ENCODE results near the gene MORC1. TPM values are rescaled to one million over a fixed set of nuclear protein-coding genes. Genes with fewer than 3 reads are reported as not detected.

The MORC1 gene
- total RNA-seq, 1 donor from 2014 or later, result not detected

DNA sequence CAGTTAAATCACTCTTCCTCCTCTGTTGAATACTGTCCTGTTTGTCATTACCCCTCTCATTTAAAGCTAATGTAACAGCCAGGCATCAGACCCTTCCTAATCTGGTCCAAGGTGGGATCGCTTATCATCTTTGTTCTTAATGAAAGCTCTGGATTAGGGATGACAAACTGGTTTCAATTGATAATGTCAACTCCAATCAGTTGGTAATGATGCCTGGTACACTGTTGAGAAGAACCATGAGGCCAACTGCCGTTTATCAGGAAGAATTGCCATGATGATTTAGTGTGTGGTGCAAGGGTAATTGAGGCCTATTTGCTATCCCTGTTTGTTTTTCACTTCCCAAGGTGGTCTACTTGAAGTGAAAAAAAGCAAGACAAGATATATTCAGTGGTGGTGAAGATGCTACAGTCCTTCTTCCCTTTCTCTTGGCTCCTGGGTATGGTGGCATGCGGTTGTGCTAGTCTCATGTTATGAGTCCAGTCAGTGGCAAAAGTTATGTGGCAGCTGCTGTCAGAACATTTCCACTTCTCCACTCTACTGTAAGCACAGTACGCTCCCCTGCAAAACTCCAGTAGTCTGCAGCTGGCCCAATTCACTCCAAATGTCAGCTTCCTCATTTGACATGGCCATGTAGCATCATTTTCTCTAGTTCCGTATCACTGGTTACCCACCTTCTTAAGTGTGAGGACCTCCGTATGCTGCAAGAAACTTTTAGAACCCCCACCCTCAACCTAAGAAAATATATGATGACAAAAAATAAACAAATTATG, 72.5 kb downstream of the MORC1 start:
- intact Hi-C loops (cut with micrococcal nuclease), result no loop called here
- ATAC-seq (no peak), DNase-seq (no peak)

DNA sequence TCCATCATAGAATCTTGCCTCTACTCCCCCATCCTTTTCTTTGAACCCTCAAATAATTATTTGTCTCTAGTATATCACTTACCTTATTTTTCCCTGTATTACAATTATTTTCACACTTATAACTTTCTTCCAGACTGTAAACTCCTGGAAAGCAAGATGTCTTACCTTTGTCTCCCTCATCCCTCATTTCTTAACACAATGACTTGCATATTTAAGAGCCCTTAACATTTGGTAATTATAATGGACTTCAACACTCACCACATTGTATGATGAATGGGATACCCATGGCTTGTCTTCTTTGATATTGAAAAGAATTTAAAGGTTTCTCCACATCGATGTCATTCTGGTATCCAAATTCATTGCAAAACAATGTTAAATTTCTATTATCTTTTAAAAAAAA, 82.9 kb downstream of the MORC1 start:
- DNase-seq (no peak), ATAC-seq (no peak)
- intact Hi-C loops (cut with micrococcal nuclease), result loop anchor here (10.0 kb wide), 1 partner anchor 50 kb away; no protein-coding TSS in a partner anchor

DNA sequence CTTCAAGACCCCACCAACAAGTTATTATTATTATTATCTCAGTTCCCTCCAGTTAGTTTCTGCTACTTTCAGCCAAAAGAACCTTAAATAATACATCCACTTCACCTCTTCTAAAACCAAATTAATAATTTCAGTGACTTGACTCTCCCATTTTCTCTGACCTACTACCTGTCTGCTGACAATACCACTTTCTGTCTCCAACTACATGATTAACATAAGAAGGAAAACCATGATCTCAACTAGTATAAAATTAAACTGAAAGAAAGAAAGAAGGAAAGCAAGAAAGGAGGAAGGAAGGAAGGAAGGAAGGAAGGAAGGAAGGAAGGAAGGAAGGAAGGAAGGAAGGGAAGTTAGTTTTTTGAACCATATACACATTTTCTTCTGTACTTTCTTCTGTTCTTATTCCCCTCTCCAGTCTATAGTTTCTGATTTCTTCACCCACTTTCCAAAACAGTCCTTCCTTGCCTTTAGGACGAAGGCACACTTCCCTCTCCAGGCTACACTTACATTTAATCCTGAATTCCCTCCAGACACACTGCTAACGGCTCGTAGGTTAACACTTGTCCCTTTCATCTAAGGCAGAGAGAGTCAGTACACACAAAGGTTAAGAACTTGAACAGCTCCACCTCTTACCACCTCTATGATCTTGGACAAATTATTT, 84.8 kb downstream of the MORC1 start:
- intact Hi-C loops (cut with micrococcal nuclease), result loop anchor here (10.0 kb wide), 1 partner anchor 52 kb away; no protein-coding TSS in a partner anchor

GRCh38 chr3:109028753-109029152, 89.2 kb downstream of the MORC1 start:
- DNase-seq (no peak), ATAC-seq (no peak)
- intact Hi-C loops (cut with micrococcal nuclease), result no loop called here

More for the DNA sequence above, 84.8 kb downstream of the MORC1 start:
- DNase-seq (no peak), ATAC-seq (no peak)

- ATAC-seq, result no peak
- intact Hi-C loops (cut with micrococcal nuclease), result no loop called here
- no peak for DNase-seq
These were observed 91.1 kb downstream of the MORC1 start for GRCh38 chr3:109026821-109027220.

- intact Hi-C loops (cut with micrococcal nuclease), result no loop called here
- ATAC-seq (no peak), DNase-seq (no peak)
These were observed 92.0 kb downstream of the MORC1 start for GRCh38 chr3:109025896-109026295.

DNA sequence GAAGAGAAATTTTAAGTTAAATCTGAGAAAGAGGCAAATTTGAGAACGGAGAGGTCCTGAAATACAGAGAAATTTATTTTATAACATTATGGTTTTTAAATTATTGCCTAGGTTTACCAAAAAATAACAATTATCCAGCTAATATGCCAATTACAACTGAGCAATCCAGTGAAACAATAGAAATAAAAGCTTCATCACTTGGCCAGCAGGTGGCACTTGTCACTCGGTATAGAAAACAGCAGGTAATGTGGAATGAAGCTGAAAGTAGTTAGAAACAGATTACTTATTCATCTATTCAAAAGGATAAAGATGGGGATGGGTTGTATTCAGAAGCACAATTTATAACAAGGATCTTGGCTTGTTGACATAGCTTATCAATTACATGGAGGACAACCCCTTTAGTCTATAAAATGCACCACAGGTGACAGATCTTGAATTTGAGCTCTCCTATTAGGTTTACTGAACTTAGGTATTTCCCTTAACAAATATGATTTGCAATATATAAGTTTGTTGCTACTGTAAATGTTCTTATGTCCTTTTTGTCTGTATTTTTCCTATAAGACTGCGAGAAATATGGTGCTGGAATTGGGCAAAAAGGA, 94.2 kb downstream of the MORC1 start:
- intact Hi-C loops (cut with micrococcal nuclease), result no loop called here
- DNase-seq (no peak), ATAC-seq (peak; percentile 33)

GRCh38 chr3:109023167-109023566, 94.8 kb downstream of the MORC1 start:
- DNase-seq, result no peak
- ATAC-seq, result no peak
- intact Hi-C loops (cut with micrococcal nuclease), result no loop called here

DNA sequence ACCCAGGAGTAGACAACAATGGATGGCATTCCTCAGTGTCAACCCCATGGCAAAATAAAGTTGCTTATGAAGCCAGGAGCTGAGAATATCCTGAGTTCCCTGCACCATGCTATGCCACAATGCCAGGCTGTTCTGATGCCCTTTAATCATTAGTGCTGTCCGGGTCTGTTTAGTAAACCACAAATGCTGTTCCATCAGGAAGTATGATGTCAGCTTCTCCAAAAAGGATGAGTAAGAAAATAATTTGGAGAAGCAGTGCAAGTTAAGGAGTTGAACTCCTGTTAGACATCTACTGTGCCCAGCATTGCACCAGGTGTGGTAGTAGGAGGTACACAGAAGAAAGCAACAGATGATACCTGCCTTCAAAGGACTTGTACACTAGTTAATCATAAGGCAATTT, 96.4 kb downstream of the MORC1 start:
- intact Hi-C loops (cut with micrococcal nuclease), result no loop called here
- DNase-seq (no peak), ATAC-seq (no peak)

GRCh38 chr3:109018828-109019227, 99.1 kb downstream of the MORC1 start:
- ATAC-seq (no peak), DNase-seq (no peak)
- intact Hi-C loops (cut with micrococcal nuclease), result loop anchor here (5.0 kb wide), 1 partner anchor 278 kb away; no protein-coding TSS in a partner anchor

DNA sequence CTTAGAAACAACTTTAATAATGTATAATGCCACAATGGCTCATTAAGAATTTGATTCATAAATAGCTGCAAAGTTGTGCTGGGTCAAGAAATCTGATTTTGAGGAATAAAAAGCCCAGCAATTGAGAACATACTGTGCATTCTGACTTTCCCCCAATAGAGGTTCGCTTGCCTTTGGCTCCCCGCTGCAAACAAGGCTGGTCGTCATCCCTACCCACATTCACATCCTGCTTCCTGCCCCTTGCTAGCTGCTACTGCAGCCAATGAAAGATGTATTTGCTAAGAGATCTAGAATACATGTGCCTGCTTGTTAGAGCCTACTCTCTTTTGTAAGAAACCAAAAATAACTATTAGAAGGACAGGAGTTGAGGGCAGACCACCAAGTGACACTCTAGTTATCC, 112.5 kb downstream of the MORC1 start:
- no peak for DNase-seq
- intact Hi-C loops (cut with micrococcal nuclease), result no loop called here
- no peak for ATAC-seq

- DNase-seq (no peak), ATAC-seq (no peak)
- intact Hi-C loops (cut with micrococcal nuclease), result no loop called here
These were observed 119.5 kb downstream of the MORC1 start for GRCh38 chr3:108998436-108998835.

DNA sequence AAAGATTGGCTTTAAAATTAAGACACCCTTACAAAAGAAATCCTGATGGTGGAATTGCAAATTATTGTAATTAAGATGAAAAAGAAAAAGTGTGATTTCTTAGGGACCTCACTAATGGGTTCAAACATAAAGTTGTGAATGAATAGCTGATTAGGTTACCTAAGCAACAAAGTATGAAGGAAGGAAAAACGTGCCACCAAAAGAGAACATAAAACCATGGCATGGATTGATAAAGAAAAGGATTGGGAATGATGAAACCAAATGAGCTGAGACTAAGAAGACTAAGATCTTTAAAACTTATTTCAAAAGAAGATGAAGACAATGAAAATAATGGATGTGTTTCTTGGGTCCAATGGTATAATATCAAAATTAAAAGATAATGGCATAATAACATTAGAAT, 132.1 kb downstream of the MORC1 start:
- intact Hi-C loops (cut with micrococcal nuclease), result no loop called here
- no peak for DNase-seq
- ATAC-seq, result no peak

DNA sequence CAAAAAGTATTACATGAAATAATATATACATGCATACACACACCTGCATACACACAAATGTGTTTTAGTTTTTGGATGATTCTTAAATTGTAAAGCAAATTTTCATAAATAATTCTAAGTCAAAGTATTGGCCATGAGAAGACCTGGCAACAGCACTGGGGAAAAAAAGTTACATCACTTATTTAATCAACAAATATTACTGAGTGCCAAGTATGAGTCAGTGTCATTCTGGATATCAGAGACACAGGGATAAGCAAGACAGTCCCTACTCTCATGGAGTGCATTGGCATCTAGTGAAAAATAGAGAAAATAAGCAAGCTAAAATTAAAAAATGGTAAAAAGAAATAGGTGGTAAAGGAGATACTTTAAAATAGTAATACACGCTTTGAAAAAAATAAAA, 134.9 kb downstream of the MORC1 start:
- no peak for DNase-seq
- intact Hi-C loops (cut with micrococcal nuclease), result no loop called here
- ATAC-seq, result no peak

GRCh38 chr3:108976058-108976457, 141.9 kb downstream of the MORC1 start:
- intact Hi-C loops (cut with micrococcal nuclease), result no loop called here
- ATAC-seq (no peak), DNase-seq (no peak)

DNA sequence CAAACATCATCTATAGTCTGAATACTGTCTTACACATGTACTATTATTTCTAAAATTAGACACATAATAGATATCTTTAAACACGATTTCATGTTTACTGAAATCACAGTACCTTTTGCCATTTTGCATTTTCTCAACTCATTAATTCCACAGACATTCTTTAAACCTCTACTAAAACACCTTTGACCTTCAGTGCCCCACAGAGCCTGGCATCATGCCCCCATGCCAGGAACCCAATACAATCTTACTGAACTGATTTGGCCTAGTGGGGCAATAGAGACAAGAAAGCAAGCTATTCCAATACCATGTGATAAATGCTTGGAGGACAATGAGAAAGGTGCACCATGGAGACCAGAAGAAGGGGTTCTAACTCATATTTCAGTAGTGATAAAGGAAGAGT, 144.9 kb downstream of the MORC1 start:
- intact Hi-C loops (cut with micrococcal nuclease), result no loop called here
- ATAC-seq (no peak), DNase-seq (no peak)

GRCh38 chr3:108972482-108972881, 145.5 kb downstream of the MORC1 start:
- DNase-seq (no peak), ATAC-seq (no peak)
- intact Hi-C loops (cut with micrococcal nuclease), result no loop called here

DNA sequence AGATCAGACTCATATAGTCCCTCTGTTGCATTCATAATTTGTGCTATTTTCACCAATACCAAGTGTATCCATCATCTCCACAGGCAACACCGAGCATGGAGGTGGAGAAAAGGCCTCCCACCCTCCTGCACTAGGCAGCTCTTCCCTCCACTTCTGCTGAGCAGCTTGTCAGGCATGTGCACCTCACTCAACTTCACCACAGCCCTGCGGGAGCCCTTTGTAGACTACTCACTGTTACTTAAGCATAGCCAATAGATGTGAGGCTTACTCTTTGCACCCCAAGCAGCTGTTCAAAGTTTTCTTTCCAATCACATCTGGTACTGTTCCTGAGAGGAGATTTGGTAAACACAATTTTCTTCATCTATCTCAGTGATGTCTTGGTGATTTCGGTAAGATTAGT, 147.4 kb downstream of the MORC1 start:
- ATAC-seq (no peak), DNase-seq (no peak)

GRCh38 chr3:108966773-108967172, 151.2 kb downstream of the MORC1 start:
- DNase-seq, result no peak
- ATAC-seq, result no peak
- intact Hi-C loops (cut with micrococcal nuclease), result no loop called here

More for the DNA sequence above, 147.4 kb downstream of the MORC1 start:
- intact Hi-C loops (cut with micrococcal nuclease), result no loop called here

- no peak for DNase-seq
- ATAC-seq, result no peak
- intact Hi-C loops (cut with micrococcal nuclease), result no loop called here
These were observed 158.9 kb downstream of the MORC1 start for GRCh38 chr3:108959017-108959416.
